Heart left ventricle (tissue), 13 donors: ENCODE results near the gene ASTE1.

Experiments used
- CTCF ChIP-seq, 12 donors: fragments of 200-600 bp; sonication (generic) in 4 of 12; IDR thresholded peaks; one replicate each; pipeline versions ENCODE4 v1.5.0 to v1.8.0; 2018 to 2022; ENCODE audit warnings: antibody characterized with exemption in 12 of 12, mild to moderate bottlenecking in 5 of 12
- POLR2A ChIP-seq, 2 donors: fragments of 450-650 bp; IDR thresholded peaks; one replicate each; pipeline ENCODE4 v1.6.1; 2017; ENCODE audit warnings: antibody characterized with exemption in 2 of 2, mild to moderate bottlenecking in 2 of 2, moderate library complexity in 2 of 2
- donor health status: ischemic (EF 13 %, LVEDD 7.1; RV severe dilation, severe dysfunction).
- donor health status: DM: no; HTN: yes; CAD: no.
- donor health status: DM: no; HTN: no; CAD: no.
- donor health status: ischemic (EF 25% LVEDD 6.9; RV normal size, moderate dysfunction).
- donor health status: ischemic (EF 25% LVEDD 5.7; RV mildly dilated, moderate dysfunction).
- donor health status: ischemic (EF 35%, LVEDD 5.7; RV mildly dilated, moderate dysfunction).
- donor health status: nonischemic (EF 11% LVEDD 7.7; RV severe dilation, severe dysfunction).
- donor health status: DM: yes; HTN: yes; CAD: no.
- donor health status: PGD.
- donor health status: ischemic (EF 29% LVEDD 5.4; RV normal size, mild dysfunction).
- donor health status: nonischemic (EF 23%, LVEDD 6.1; RV moderate dilation, normal function).

GRCh38 chr3:131004603-131005002 is 22.0 kb downstream of the ASTE1 start:
- TF ChIP-seq POLR2A (IDR thresholded peaks at IDR 0.05) (no peak), CTCF (IDR thresholded peaks at IDR 0.05) (no peak)
